GM20000 (cell line): ENCODE results near the gene VIL1.

ENCODE experiments used
- DNase-seq: peaks from one replicate; pipeline ENCODE4 v3.0.0; 2012; ENCODE audit warnings: low spot score
- CTCF ChIP-seq: IDR thresholded peaks from 2 replicates; pipeline ENCODE4 v1.5.1; 2012; ENCODE audit warnings: mild to moderate bottlenecking, control low read depth; ENCODE audit errors: extremely low read depth, missing control alignments

The VIL1 gene

GRCh38 chr2:218435003-218435982 lies 16.4 kb downstream of the VIL1 start:
- TF ChIP-seq CTCF, result no peak
- DNase-seq, result no peak

- TF ChIP-seq CTCF, result no peak
- no peak for DNase-seq
Observed at GRCh38 chr2:218436992-218437391, 18.1 kb downstream of the VIL1 start.

- DNase-seq, result no peak
- TF ChIP-seq CTCF, result no peak
Observed at GRCh38 chr2:218437969-218438368, 19.0 kb downstream of the VIL1 start.

GRCh38 chr2:218438596-218438995 lies 19.7 kb downstream of the VIL1 start:
- DNase-seq, result no peak
- TF ChIP-seq CTCF, result no peak

- no peak for TF ChIP-seq CTCF
- DNase-seq, result no peak
Observed at GRCh38 chr2:218444692-218445357, 25.9 kb downstream of the VIL1 start.

GRCh38 chr2:218445602-218446001 lies 26.7 kb downstream of the VIL1 start:
- TF ChIP-seq CTCF, result no peak
- no peak for DNase-seq

GRCh38 chr2:218446547-218446946 lies 27.6 kb downstream of the VIL1 start:
- no peak for DNase-seq
- no peak for TF ChIP-seq CTCF
